Caco-2 (cell line): Measurements from ENCODE around the gene SLC1A3. TPM values are rescaled to one million over a fixed set of nuclear protein-coding genes. Genes with fewer than 3 reads are reported as not detected.

ENCODE experiments used
- Bru-seq: library from RNA; stranded (reverse); fragments of 400-500 nt; gene quantifications from one replicate; lab custom pipeline; 2021; lab: Mats Ljungman, UMichigan
- BruChase-seq, 2 experiments: library from RNA; stranded (reverse); fragments of 400-500 nt; gene quantifications; one replicate each; lab custom pipeline; 2021; lab: Mats Ljungman, UMichigan
- BruUV-seq: library from RNA; stranded (reverse); fragments of 400-500 nt; replicated peaks from 2 replicates; lab custom pipeline; 2021; lab: Mats Ljungman, UMichigan
- CTCF ChIA-PET: fragments of 300-600 bp; sonication (Branson Sonifier 250); formaldehyde crosslinking; loops from one replicate; lab custom pipeline; 2022; ENCODE audit warnings: antibody characterized with exemption; lab: Charles Lee
- POLR2A ChIA-PET: fragments of 300-600 bp; sonication (Branson Sonifier 250); formaldehyde crosslinking; loops from one replicate; lab custom pipeline; 2022; ENCODE audit warnings: antibody characterized with exemption; lab: Charles Lee
- DNase-seq, 2 experiments: peaks; one replicate each; pipeline versions ENCODE4 v3.0.0 to v3.0.0-alpha.2; 2020 to 2022
- H3K27me3 ChIP-seq: replicated peaks from 2 replicates; pipeline ENCODE4 v1.6.0; 2011; ENCODE audit warnings: low read length; ENCODE audit not compliant: control insufficient read depth, insufficient read depth
- H3K36me3 ChIP-seq: 2 replicates; pipeline ENCODE4 v1.5.1; 2011; ENCODE audit warnings: low read length; ENCODE audit not compliant: control insufficient read depth, insufficient read depth
- H3K4me1 ChIP-seq: fragments of 250-450 bp; sonication (Bioruptor Pico); 2 replicates; pipeline ENCODE4 v1.5.1; 2020; ENCODE audit warnings: mild to moderate bottlenecking
- H3K4me3 ChIP-seq: 2 replicates; pipeline ENCODE4 v1.5.1; 2011; ENCODE audit warnings: low read depth, mild to moderate bottlenecking, control low read depth, low read length
- H3K9me3 ChIP-seq: fragments of 250-450 bp; sonication (Bioruptor Pico); 2 replicates; pipeline ENCODE4 v1.5.1; 2020; ENCODE audit warnings: mild to moderate bottlenecking, moderate library complexity
- H3K27ac Mint-ChIP-seq: one replicate; pipeline ENCODE4 v1.8.0; 2022; ENCODE audit warnings: mixed read lengths; ENCODE audit not compliant: unreplicated experiment
- H3K27me3 Mint-ChIP-seq: one replicate; pipeline ENCODE4 v1.8.0; 2022; ENCODE audit warnings: mixed read lengths; ENCODE audit not compliant: insufficient read depth, unreplicated experiment
- H3K36me3 Mint-ChIP-seq: one replicate; pipeline ENCODE4 v1.8.0; 2022; ENCODE audit warnings: mild to moderate bottlenecking, mixed read lengths; ENCODE audit not compliant: insufficient read depth, unreplicated experiment
- H3K4me1 Mint-ChIP-seq: one replicate; pipeline ENCODE4 v1.8.0; 2022; ENCODE audit warnings: low read depth, mixed read lengths; ENCODE audit not compliant: unreplicated experiment
- H3K4me3 Mint-ChIP-seq: one replicate; pipeline ENCODE4 v1.8.0; 2022; ENCODE audit warnings: mild to moderate bottlenecking, moderate library complexity, mixed read lengths; ENCODE audit not compliant: unreplicated experiment
- H3K9me3 Mint-ChIP-seq: one replicate; pipeline ENCODE4 v1.8.0; 2022; ENCODE audit warnings: mixed read lengths; ENCODE audit not compliant: unreplicated experiment
- intact Hi-C: fragments of 100-400 bp; cut with micrococcal nuclease; formaldehyde crosslinking; loops from one replicate; pipeline ENCODE4 v1.10.0; 2022; ENCODE audit not compliant: unreplicated experiment
- long read RNA-seq: library from polyadenylated mRNA; stranded (forward); transcript quantifications from one replicate; pipeline ENCODE4 v2.0.0, GENCODE V29; 2022
- total RNA-seq: library from RNA; stranded (reverse); gene quantifications from 2 replicates; pipeline ENCODE4 v1.2.3, GENCODE V29; 2022
- TF ChIP-seq, protein P1 (sequence below), 2 experiments: fragments of 200-600 bp in 1 of 2; IDR thresholded peaks; 1 replicate in 1 of 2; 2 replicates in 1 of 2; pipeline versions ENCODE4 v1.5.1 to v1.8.0; 2011 to 2022; ENCODE audit warnings: antibody characterized with exemption in 1 of 2, control low read depth in 1 of 2, inconsistent platforms in 1 of 2, low read depth in 1 of 2, low read length in 1 of 2, mild to moderate bottlenecking in 1 of 2, moderate library complexity in 1 of 2; ENCODE audit not compliant: insufficient read depth in 1 of 2, severe bottlenecking in 1 of 2, unreplicated experiment in 1 of 2

The SLC1A3 gene
- 178 and 195 TPM in 2 replicates for total RNA-seq
- Bru-seq, nascent RNA, result percentile 96 among the genes with signal in this experiment
- percentile 96 among the genes with signal in this experiment for BruChase-seq, experiment 1, labeled RNA remaining after a 2-hour chase
- percentile 96 among the genes with signal in this experiment for BruChase-seq, experiment 2, labeled RNA remaining after a 6-hour chase
- long read RNA-seq, full-length matches to known transcripts, result 141 of 197 reads
- long read RNA-seq, partial matches to known transcripts, result 17 of 197 reads
- long read RNA-seq, other reads (novel, unspliced or antisense), result 39 of 197 reads

GRCh38 chr5:36606428-36607113 is at the start of gene SLC1A3:
Gene SLC1A3, plus strand, starts transcription at chr5:36606606. Its CDS starts 1,818 bp downstream, at chr5:36608424.
- H3K36me3 ChIP-seq, result no peaks in the 10 kb centered on the region
- peaks cover 55% of the 10 kb centered on the region for H3K4me1 ChIP-seq
- no peaks in the 10 kb centered on the region for H3K9me3 ChIP-seq
- Mint-ChIP-seq H3K27me3 (no peaks in the 10 kb centered on the region), H3K9me3 (no peaks in the 10 kb centered on the region), H3K36me3 (peaks cover 55% of the 10 kb centered on the region), H3K4me3 (peak within 1 kb of the TSS; percentile 98), H3K4me1 (peaks cover 27% of the 10 kb centered on the region), H3K27ac (peak within 1 kb of the TSS; percentile 91)
- TF ChIP-seq, protein P1, sequence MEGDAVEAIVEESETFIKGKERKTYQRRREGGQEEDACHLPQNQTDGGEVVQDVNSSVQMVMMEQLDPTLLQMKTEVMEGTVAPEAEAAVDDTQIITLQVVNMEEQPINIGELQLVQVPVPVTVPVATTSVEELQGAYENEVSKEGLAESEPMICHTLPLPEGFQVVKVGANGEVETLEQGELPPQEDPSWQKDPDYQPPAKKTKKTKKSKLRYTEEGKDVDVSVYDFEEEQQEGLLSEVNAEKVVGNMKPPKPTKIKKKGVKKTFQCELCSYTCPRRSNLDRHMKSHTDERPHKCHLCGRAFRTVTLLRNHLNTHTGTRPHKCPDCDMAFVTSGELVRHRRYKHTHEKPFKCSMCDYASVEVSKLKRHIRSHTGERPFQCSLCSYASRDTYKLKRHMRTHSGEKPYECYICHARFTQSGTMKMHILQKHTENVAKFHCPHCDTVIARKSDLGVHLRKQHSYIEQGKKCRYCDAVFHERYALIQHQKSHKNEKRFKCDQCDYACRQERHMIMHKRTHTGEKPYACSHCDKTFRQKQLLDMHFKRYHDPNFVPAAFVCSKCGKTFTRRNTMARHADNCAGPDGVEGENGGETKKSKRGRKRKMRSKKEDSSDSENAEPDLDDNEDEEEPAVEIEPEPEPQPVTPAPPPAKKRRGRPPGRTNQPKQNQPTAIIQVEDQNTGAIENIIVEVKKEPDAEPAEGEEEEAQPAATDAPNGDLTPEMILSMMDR (IDR thresholded peaks at IDR 0.05; ENCODE audit: insufficient read depth in 1 of 2, low read depth in 1 of 2, low read length in 1 of 2, severe bottlenecking in 1 of 2, unreplicated experiment in 1 of 2), result no peak
- ChIA-PET POLR2A (no interaction called here), CTCF (interaction anchor here (0.7 to 2.2 kb wide), 2 partner anchors 84 to 90 kb away, joined by 3 to 14 read pairs; no protein-coding TSS in a partner anchor)
- BruUV-seq, result TSS peak; percentile 75
- DNase-seq, result peak; percentile 83 to 87
- no peaks in the 10 kb centered on the region for H3K27me3 ChIP-seq
- intact Hi-C loops, result loop anchor here (1.0 to 10.0 kb wide), 6 partner anchors 32 to 268 kb away; partner anchors contain the start of gene NIPBL
- peak within 1 kb of the TSS; percentile 40 for H3K4me3 ChIP-seq

GRCh38 chr5:36558641-36559040 is 47.8 kb upstream of the SLC1A3 start:
- no peak overlapping the region for H3K27ac Mint-ChIP-seq
- TF ChIP-seq, protein P1 (IDR thresholded peaks at IDR 0.05; ENCODE audit: insufficient read depth in 1 of 2, low read depth in 1 of 2, low read length in 1 of 2, severe bottlenecking in 1 of 2, unreplicated experiment in 1 of 2), result no peak
- H3K4me3 Mint-ChIP-seq, result no peak overlapping the region
- DNase-seq, result no peak
- no peaks in the 10 kb centered on the region for H3K4me1 Mint-ChIP-seq
- no peaks in the 10 kb centered on the region for H3K27me3 Mint-ChIP-seq
- ChIA-PET POLR2A (no interaction called here), CTCF (no interaction called here)
- Histone ChIP-seq H3K27me3 (no peaks in the 10 kb centered on the region), H3K9me3 (no peaks in the 10 kb centered on the region), H3K4me3 (no peak overlapping the region), H3K4me1 (no peaks in the 10 kb centered on the region), H3K36me3 (no peaks in the 10 kb centered on the region)
- intact Hi-C loops, result no loop called here
- H3K36me3 Mint-ChIP-seq, result no peaks in the 10 kb centered on the region
- no TSS peak for BruUV-seq
- peaks cover 10% of the 10 kb centered on the region for H3K9me3 Mint-ChIP-seq

- BruUV-seq, result no TSS peak
- no peaks in the 10 kb centered on the region for H3K4me1 ChIP-seq
- ChIA-PET POLR2A (no interaction called here), CTCF (no interaction called here)
- H3K36me3 ChIP-seq, result no peaks in the 10 kb centered on the region
- no peak overlapping the region for H3K4me3 Mint-ChIP-seq
- H3K4me1 Mint-ChIP-seq, result no peaks in the 10 kb centered on the region
- H3K9me3 Mint-ChIP-seq, result peaks cover 7% of the 10 kb centered on the region
- H3K27ac Mint-ChIP-seq, result no peak overlapping the region
- H3K36me3 Mint-ChIP-seq, result no peaks in the 10 kb centered on the region
- intact Hi-C loops, result no loop called here
- TF ChIP-seq, protein P1 (IDR thresholded peaks at IDR 0.05; ENCODE audit: insufficient read depth in 1 of 2, low read depth in 1 of 2, low read length in 1 of 2, severe bottlenecking in 1 of 2, unreplicated experiment in 1 of 2), result no peak
- no peaks in the 10 kb centered on the region for H3K9me3 ChIP-seq
- no peak overlapping the region for H3K4me3 ChIP-seq
- H3K27me3 ChIP-seq, result no peaks in the 10 kb centered on the region
- no peaks in the 10 kb centered on the region for H3K27me3 Mint-ChIP-seq
- DNase-seq, result no peak
Measured at GRCh38 chr5:36561601-36562000, 44.8 kb upstream of the SLC1A3 start.
